MCF 10A (cell line): ENCODE results near the gene HORMAD2. TPM values are rescaled to one million over a fixed set of nuclear protein-coding genes. Genes with fewer than 3 reads are reported as not detected.

Source experiments
- BruUV-seq: library from RNA; stranded (reverse); fragments of 400-500 nt; replicated peaks from 2 replicates; lab custom pipeline; 2021; lab: Mats Ljungman, UMichigan
- CTCF ChIA-PET: fragments of 300-600 bp; sonication (Branson Sonifier 250); formaldehyde crosslinking; extraction: SDS; loops from one replicate; lab custom pipeline; 2021; ENCODE audit warnings: antibody characterized with exemption, inconsistent platforms; lab: Yijun Ruan, JAX
- POLR2A ChIA-PET: fragments of 300-600, 350-650 bp; sonication (Branson Sonifier 250); formaldehyde crosslinking; extraction: SDS; loops from one replicate; lab custom pipeline; 2020; ENCODE audit warnings: antibody characterized with exemption, inconsistent platforms; lab: Yijun Ruan, JAX
- DNase-seq: peaks from one replicate; pipeline ENCODE4 v3.0.0-alpha.2; 2018; ENCODE audit not compliant: unreplicated experiment
- H3K27ac Mint-ChIP-seq: one replicate; pipeline ENCODE4 v1.8.0; 2022; ENCODE audit warnings: mild to moderate bottlenecking, low read depth, mixed read lengths; ENCODE audit not compliant: unreplicated experiment
- H3K27me3 Mint-ChIP-seq: one replicate; pipeline ENCODE4 v1.8.0; 2022; ENCODE audit warnings: mixed read lengths; ENCODE audit not compliant: insufficient read depth, unreplicated experiment
- H3K36me3 Mint-ChIP-seq: one replicate; pipeline ENCODE4 v1.8.0; 2022; ENCODE audit warnings: mild to moderate bottlenecking, moderate library complexity, mixed read lengths; ENCODE audit not compliant: insufficient read depth, unreplicated experiment
- H3K4me1 Mint-ChIP-seq: one replicate; pipeline ENCODE4 v1.8.0; 2022; ENCODE audit warnings: mixed read lengths; ENCODE audit not compliant: insufficient read depth, unreplicated experiment
- H3K4me3 Mint-ChIP-seq: one replicate; pipeline ENCODE4 v1.8.0; 2022; ENCODE audit warnings: mild to moderate bottlenecking, moderate library complexity, mixed read lengths; ENCODE audit not compliant: unreplicated experiment
- H3K9me3 Mint-ChIP-seq: one replicate; pipeline ENCODE4 v1.8.0; 2022; ENCODE audit warnings: mixed read lengths; ENCODE audit not compliant: unreplicated experiment
- CTCF ChIP-seq: fragments of 200-600 bp; IDR thresholded peaks from one replicate; pipeline ENCODE4 v1.8.0; 2022; ENCODE audit warnings: antibody characterized with exemption, mild to moderate bottlenecking; ENCODE audit not compliant: unreplicated experiment
- intact Hi-C: fragments of 100-400 bp; cut with micrococcal nuclease; formaldehyde crosslinking; loops from 2 replicates; pipeline ENCODE4 v1.14.1; 2022
- total RNA-seq: library from RNA; stranded (reverse); gene quantifications from 2 replicates; pipeline ENCODE4 v1.2.3, GENCODE V29; 2022

The HORMAD2 gene
- total RNA-seq, 1 experiment from 2014 or later = not detected

- POLR2A ChIA-PET = interaction anchor here (1.4 kb wide), 1 partner anchor 79 kb away, joined by 4 read pairs; no protein-coding TSS in a partner anchor
- intact Hi-C loops = loop anchor here (5.0 kb wide), 1 partner anchor 80 kb away; no protein-coding TSS in a partner anchor
Measured at GRCh38 chr22:30117256-30117655, 37.0 kb downstream of the HORMAD2 start.

GRCh38 chr22:30118291-30118690, 38.0 kb downstream of the HORMAD2 start:
- Mint-ChIP-seq H3K27ac (no peak overlapping the region), H3K27me3 (no peaks in the 10 kb centered on the region), H3K36me3 (no peaks in the 10 kb centered on the region), H3K4me1 (peaks cover 9% of the 10 kb centered on the region), H3K4me3 (no peak overlapping the region), H3K9me3 (no peaks in the 10 kb centered on the region)
- TF ChIP-seq CTCF = no peak
- no peak for DNase-seq
- POLR2A ChIA-PET = interaction anchor here (0.6 kb wide), 1 partner anchor 13 kb away, joined by 3 read pairs; no protein-coding TSS in a partner anchor
- BruUV-seq = no TSS peak
- CTCF ChIA-PET = interaction anchor here (0.6 to 1.5 kb wide), 2 partner anchors 14 to 145 kb away, joined by 4 to 6 read pairs; no protein-coding TSS in a partner anchor
- intact Hi-C loops = loop anchor here (5.0 kb wide), 1 partner anchor 79 kb away; no protein-coding TSS in a partner anchor

More at GRCh38 chr22:30117256-30117655, 37.0 kb downstream of the HORMAD2 start:
- H3K27me3 Mint-ChIP-seq = no peaks in the 10 kb centered on the region
- BruUV-seq = no TSS peak
- no peak overlapping the region for H3K27ac Mint-ChIP-seq
- H3K4me3 Mint-ChIP-seq = no peak overlapping the region
- CTCF ChIA-PET = no interaction called here
- peaks cover 9% of the 10 kb centered on the region for H3K4me1 Mint-ChIP-seq
- no peaks in the 10 kb centered on the region for H3K9me3 Mint-ChIP-seq
- DNase-seq = no peak
- TF ChIP-seq CTCF = no peak
- H3K36me3 Mint-ChIP-seq = no peaks in the 10 kb centered on the region

GRCh38 chr22:30121960-30122359, 41.7 kb downstream of the HORMAD2 start:
- BruUV-seq = no TSS peak
- intact Hi-C loops = no loop called here
- DNase-seq = no peak
- Mint-ChIP-seq H3K36me3 (no peaks in the 10 kb centered on the region), H3K27me3 (no peaks in the 10 kb centered on the region), H3K27ac (no peak overlapping the region), H3K4me1 (no peaks in the 10 kb centered on the region), H3K4me3 (no peak overlapping the region), H3K9me3 (no peaks in the 10 kb centered on the region)
- CTCF ChIA-PET = interaction anchor here (0.7 to 3.0 kb wide), 4 partner anchors 14 to 266 kb away, joined by 3 to 15 read pairs (median 4); no protein-coding TSS in a partner anchor
- no peak for TF ChIP-seq CTCF
- POLR2A ChIA-PET = interaction anchor here (0.9 to 1.3 kb wide), 5 partner anchors 9 to 277 kb away, joined by 3 to 5 read pairs (median 4); no protein-coding TSS in a partner anchor

- Mint-ChIP-seq H3K27ac (no peak overlapping the region), H3K4me1 (no peaks in the 10 kb centered on the region), H3K4me3 (no peak overlapping the region), H3K9me3 (no peaks in the 10 kb centered on the region), H3K36me3 (no peaks in the 10 kb centered on the region), H3K27me3 (no peaks in the 10 kb centered on the region)
- ChIA-PET CTCF (interaction anchor here (1.0 kb wide), 1 partner anchor 59 kb away, joined by 4 read pairs; no protein-coding TSS in a partner anchor), POLR2A (no interaction called here)
- no TSS peak for BruUV-seq
- intact Hi-C loops = no loop called here
- no peak for TF ChIP-seq CTCF
- DNase-seq = no peak
Measured at GRCh38 chr22:30123463-30123862, 43.2 kb downstream of the HORMAD2 start.
